ENCODE measurements around the gene ROBO4. TPM values are rescaled to one million over a fixed set of nuclear protein-coding genes. Genes with fewer than 3 reads are reported as not detected.

Gene ROBO4
- total and polyA plus RNA-seq, 2 experiments from 2014 or later: not detected

DNA sequence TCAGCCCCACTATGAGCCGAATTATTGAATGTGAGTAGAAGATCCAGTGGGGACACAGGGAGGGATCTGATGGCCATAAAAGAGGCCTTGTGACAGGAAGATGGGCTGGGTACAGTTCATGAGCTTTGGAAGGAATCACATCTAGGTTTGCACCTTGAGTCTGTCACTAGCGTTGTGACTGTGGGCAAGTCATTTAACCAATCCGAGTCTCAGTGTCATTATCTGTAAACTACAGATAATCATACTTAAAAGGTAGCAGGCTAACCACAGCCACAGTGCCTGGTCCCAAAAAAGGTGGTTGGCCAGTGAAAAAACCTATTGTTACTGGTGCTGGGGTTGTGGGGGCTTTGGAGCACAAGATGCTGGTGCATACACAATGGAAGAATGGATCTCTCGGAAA, 25.2 kb upstream of the ROBO4 start:
- 0 out of 2 replicates have a peak, but pooled peaks cover 3% of the 10 kb centered on the region for H3F3A ChIP-seq (replicated peaks; ENCODE audit: low read depth)
- Mint-ChIP-seq H3K27ac (no peak overlapping the region), H3K4me1 (no peaks in the 10 kb centered on the region), H3K9me3 (peaks cover 19% of the 10 kb centered on the region), H3K36me3 (ENCODE audit: low read depth) (no peaks in the 10 kb centered on the region; the same call in 2 of the 3 replicates), H3K4me3 (no peak overlapping the region; the same call in 2 of the 3 replicates), H3K27me3 (ENCODE audit: insufficient read depth, low read depth, poor library complexity) (peaks cover 47% of the 10 kb centered on the region)
- DNase-seq (ENCODE audit: low spot score) (no peak), ATAC-seq (no peak)
- TF ChIP-seq NANOG (IDR thresholded peaks at IDR 0.05; ENCODE audit: borderline replicate concordance): no peak
- TF ChIP-seq, protein P1, sequence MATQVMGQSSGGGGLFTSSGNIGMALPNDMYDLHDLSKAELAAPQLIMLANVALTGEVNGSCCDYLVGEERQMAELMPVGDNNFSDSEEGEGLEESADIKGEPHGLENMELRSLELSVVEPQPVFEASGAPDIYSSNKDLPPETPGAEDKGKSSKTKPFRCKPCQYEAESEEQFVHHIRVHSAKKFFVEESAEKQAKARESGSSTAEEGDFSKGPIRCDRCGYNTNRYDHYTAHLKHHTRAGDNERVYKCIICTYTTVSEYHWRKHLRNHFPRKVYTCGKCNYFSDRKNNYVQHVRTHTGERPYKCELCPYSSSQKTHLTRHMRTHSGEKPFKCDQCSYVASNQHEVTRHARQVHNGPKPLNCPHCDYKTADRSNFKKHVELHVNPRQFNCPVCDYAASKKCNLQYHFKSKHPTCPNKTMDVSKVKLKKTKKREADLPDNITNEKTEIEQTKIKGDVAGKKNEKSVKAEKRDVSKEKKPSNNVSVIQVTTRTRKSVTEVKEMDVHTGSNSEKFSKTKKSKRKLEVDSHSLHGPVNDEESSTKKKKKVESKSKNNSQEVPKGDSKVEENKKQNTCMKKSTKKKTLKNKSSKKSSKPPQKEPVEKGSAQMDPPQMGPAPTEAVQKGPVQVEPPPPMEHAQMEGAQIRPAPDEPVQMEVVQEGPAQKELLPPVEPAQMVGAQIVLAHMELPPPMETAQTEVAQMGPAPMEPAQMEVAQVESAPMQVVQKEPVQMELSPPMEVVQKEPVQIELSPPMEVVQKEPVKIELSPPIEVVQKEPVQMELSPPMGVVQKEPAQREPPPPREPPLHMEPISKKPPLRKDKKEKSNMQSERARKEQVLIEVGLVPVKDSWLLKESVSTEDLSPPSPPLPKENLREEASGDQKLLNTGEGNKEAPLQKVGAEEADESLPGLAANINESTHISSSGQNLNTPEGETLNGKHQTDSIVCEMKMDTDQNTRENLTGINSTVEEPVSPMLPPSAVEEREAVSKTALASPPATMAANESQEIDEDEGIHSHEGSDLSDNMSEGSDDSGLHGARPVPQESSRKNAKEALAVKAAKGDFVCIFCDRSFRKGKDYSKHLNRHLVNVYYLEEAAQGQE (IDR thresholded peaks at IDR 0.05; ENCODE audit: unreplicated experiment): no peak
- TF ChIP-seq ZNF462 (CRISPR knock-in tag; IDR thresholded peaks at IDR 0.05): no peak
- TF ChIP-seq EZH2 (IDR thresholded peaks at IDR 0.05; ENCODE audit: low read depth, unreplicated experiment): no peak
- TF ChIP-seq ZNF114 (CRISPR knock-in tag; IDR thresholded peaks at IDR 0.05): no peak
- TF ChIP-seq POLR2AphosphoS5 (IDR thresholded peaks at IDR 0.05; ENCODE audit: low read depth): no peak
- no peak for TF ChIP-seq JUNB (IDR thresholded peaks at IDR 0.05; ENCODE audit: unreplicated experiment)
- no peak for TF ChIP-seq STAT1 (IDR thresholded peaks at IDR 0.05; ENCODE audit: unreplicated experiment)
- TF ChIP-seq CTCF (conservative IDR thresholded peaks at IDR 0.05; ENCODE audit: low read depth in 2 of 2): no peak
- no peak for TF ChIP-seq ZNF331 (CRISPR knock-in tag; IDR thresholded peaks at IDR 0.05; ENCODE audit: low read depth)
- TF ChIP-seq, protein P2, sequence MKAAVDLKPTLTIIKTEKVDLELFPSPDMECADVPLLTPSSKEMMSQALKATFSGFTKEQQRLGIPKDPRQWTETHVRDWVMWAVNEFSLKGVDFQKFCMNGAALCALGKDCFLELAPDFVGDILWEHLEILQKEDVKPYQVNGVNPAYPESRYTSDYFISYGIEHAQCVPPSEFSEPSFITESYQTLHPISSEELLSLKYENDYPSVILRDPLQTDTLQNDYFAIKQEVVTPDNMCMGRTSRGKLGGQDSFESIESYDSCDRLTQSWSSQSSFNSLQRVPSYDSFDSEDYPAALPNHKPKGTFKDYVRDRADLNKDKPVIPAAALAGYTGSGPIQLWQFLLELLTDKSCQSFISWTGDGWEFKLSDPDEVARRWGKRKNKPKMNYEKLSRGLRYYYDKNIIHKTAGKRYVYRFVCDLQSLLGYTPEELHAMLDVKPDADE (IDR thresholded peaks at IDR 0.05): no peak
- TF ChIP-seq CREB1 (CRISPR knock-in tag; IDR thresholded peaks at IDR 0.05; ENCODE audit: low read depth): no peak
- TF ChIP-seq EZH2phosphoT487 (IDR thresholded peaks at IDR 0.05; ENCODE audit: unreplicated experiment): no peak
- no peaks in the 10 kb centered on the region for H3K79me2 ChIP-seq (replicated peaks; ENCODE audit: insufficient read depth)
- H3K4me3 ChIP-seq: no peak overlapping the region
- no peaks in the 10 kb centered on the region for H4K20me1 ChIP-seq (replicated peaks; ENCODE audit: insufficient read depth)
- no peaks in the 10 kb centered on the region for H3K4me1 ChIP-seq (ENCODE audit: insufficient read depth)
- H3K9me2 ChIP-seq (ENCODE audit: insufficient read depth): peaks cover 9% of the 10 kb centered on the region; the same call in 1 of the 2 replicates
- no peak overlapping the region for H2AFZ ChIP-seq
- H3K36me3 ChIP-seq (ENCODE audit: insufficient read depth): no peaks in the 10 kb centered on the region
- no peak overlapping the region for H3K4me2 ChIP-seq
- H3K27ac ChIP-seq (ENCODE audit: low read depth): no peak overlapping the region
- H3K27me3 ChIP-seq (ENCODE audit: insufficient read depth): peaks cover 64% of the 10 kb centered on the region
